ENCODE measurements around the gene SDF2L1. TPM values are rescaled to one million over a fixed set of nuclear protein-coding genes. Genes with fewer than 3 reads are reported as not detected.

Gene SDF2L1
- total RNA-seq, 1 donor from 2014 or later = 4.3 TPM

GRCh38 chr22:21624880-21625791, 17.0 kb upstream of the SDF2L1 start:
- TF ChIP-seq EZH2 (IDR thresholded peaks at IDR 0.05) = no peak
- TF ChIP-seq CTCF (IDR thresholded peaks at IDR 0.05) = no peak
- TF ChIP-seq EZH2phosphoT487 (IDR thresholded peaks at IDR 0.05) = no peak
- Mint-ChIP-seq H3K4me1 (peaks cover 33% of the 10 kb centered on the region), H3K27me3 (ENCODE audit: insufficient read depth, low read depth) (peaks cover 10% of the 10 kb centered on the region), H3K4me3 (no peak overlapping the region), H3K27ac (no peak overlapping the region), H3K9me3 (peaks cover 2% of the 10 kb centered on the region), H3K36me3 (peaks cover 12% of the 10 kb centered on the region)
- no peaks in the 10 kb centered on the region for H3K9me3 ChIP-seq (ENCODE audit: low read depth)
- no peaks in the 10 kb centered on the region for H3K27me3 ChIP-seq
- H3K36me3 ChIP-seq = no peaks in the 10 kb centered on the region
- peaks cover 37% of the 10 kb centered on the region for H3K79me2 ChIP-seq (ENCODE audit: low read depth)
- no peak overlapping the region for H3K4me3 ChIP-seq
- no peak overlapping the region for H3K4me2 ChIP-seq
- H3F3A ChIP-seq (ENCODE audit: low read depth) = peaks cover 35% of the 10 kb centered on the region
- no peak overlapping the region for H3K27ac ChIP-seq
- peaks cover 3% of the 10 kb centered on the region for H3K4me1 ChIP-seq
- no peak overlapping the region for H3K9ac ChIP-seq
- DNase-seq (ENCODE audit: low spot score) = no peak
- H2AFZ ChIP-seq (replicated peaks) = no peak overlapping the region
- H4K20me1 ChIP-seq (ENCODE audit: low read depth) = peaks cover 83% of the 10 kb centered on the region

GRCh38 chr22:21626073-21626734, 15.9 kb upstream of the SDF2L1 start:
- peaks cover 12% of the 10 kb centered on the region for H3K36me3 Mint-ChIP-seq
- TF ChIP-seq EZH2phosphoT487 (IDR thresholded peaks at IDR 0.05) (no peak), EZH2 (IDR thresholded peaks at IDR 0.05) (no peak), CTCF (IDR thresholded peaks at IDR 0.05) (no peak)
- peaks cover 2% of the 10 kb centered on the region for H3K9me3 Mint-ChIP-seq
- H3K27ac Mint-ChIP-seq = no peak overlapping the region
- Histone ChIP-seq H3K9me3 (ENCODE audit: low read depth) (no peaks in the 10 kb centered on the region), H3F3A (ENCODE audit: low read depth) (peaks cover 35% of the 10 kb centered on the region), H3K4me2 (no peak overlapping the region), H2AFZ (replicated peaks) (no peak overlapping the region), H3K9ac (no peak overlapping the region), H3K4me1 (no peaks in the 10 kb centered on the region), H4K20me1 (ENCODE audit: low read depth) (peaks cover 73% of the 10 kb centered on the region), H3K79me2 (ENCODE audit: low read depth) (peaks cover 26% of the 10 kb centered on the region), H3K4me3 (no peak overlapping the region), H3K27ac (no peak overlapping the region), H3K27me3 (no peaks in the 10 kb centered on the region), H3K36me3 (no peaks in the 10 kb centered on the region)
- peak overlapping the region; percentile 44 for H3K4me3 Mint-ChIP-seq
- H3K27me3 Mint-ChIP-seq (ENCODE audit: insufficient read depth, low read depth) = peaks cover 8% of the 10 kb centered on the region
- no peak for DNase-seq (ENCODE audit: low spot score)
- H3K4me1 Mint-ChIP-seq = peaks cover 23% of the 10 kb centered on the region

- H3F3A ChIP-seq (ENCODE audit: low read depth) = peaks cover 35% of the 10 kb centered on the region
- peaks cover 2% of the 10 kb centered on the region for H3K9me3 Mint-ChIP-seq
- H3K4me3 Mint-ChIP-seq = peak overlapping the region; percentile 55
- H3K27ac ChIP-seq = no peak overlapping the region
- no peaks in the 10 kb centered on the region for H3K27me3 ChIP-seq
- peaks cover 12% of the 10 kb centered on the region for H3K36me3 Mint-ChIP-seq
- no peaks in the 10 kb centered on the region for H3K9me3 ChIP-seq (ENCODE audit: low read depth)
- no peak overlapping the region for H3K4me2 ChIP-seq
- peaks cover 69% of the 10 kb centered on the region for H4K20me1 ChIP-seq (ENCODE audit: low read depth)
- no peaks in the 10 kb centered on the region for H3K36me3 ChIP-seq
- no peak overlapping the region for H3K9ac ChIP-seq
- H3K79me2 ChIP-seq (ENCODE audit: low read depth) = peaks cover 25% of the 10 kb centered on the region
- DNase-seq (ENCODE audit: low spot score) = no peak
- H3K4me1 Mint-ChIP-seq = peaks cover 21% of the 10 kb centered on the region
- H3K4me1 ChIP-seq = no peaks in the 10 kb centered on the region
- no peak overlapping the region for H3K4me3 ChIP-seq
- H2AFZ ChIP-seq (replicated peaks) = no peak overlapping the region
- peaks cover 8% of the 10 kb centered on the region for H3K27me3 Mint-ChIP-seq (ENCODE audit: insufficient read depth, low read depth)
- no peak overlapping the region for H3K27ac Mint-ChIP-seq
- TF ChIP-seq EZH2phosphoT487 (IDR thresholded peaks at IDR 0.05) (no peak), EZH2 (IDR thresholded peaks at IDR 0.05) (no peak), CTCF (IDR thresholded peaks at IDR 0.05) (no peak)
These were observed 15.2 kb upstream of the SDF2L1 start for GRCh38 chr22:21626735-21627469.

Data from neural progenitor cell (in vitro differentiated cells).